HCT116 (cell line): ENCODE measurements around the gene STXBP5L.

Experiments used
- EGR1 ChIP-seq: IDR thresholded peaks from 2 replicates; pipeline ENCODE4 v1.6.1; 2012; ENCODE audit warnings: low read depth
- EZH2phosphoT487 ChIP-seq: fragments of 200-600 bp; IDR thresholded peaks from 2 replicates; pipeline ENCODE4 v1.6.1; 2018; ENCODE audit warnings: antibody characterized with exemption, borderline replicate concordance
- SP1 ChIP-seq: IDR thresholded peaks from 2 replicates; pipeline ENCODE4 v1.6.1; 2012; ENCODE audit warnings: low read depth
- TF ChIP-seq, protein P1 (sequence below): IDR thresholded peaks from 2 replicates; pipeline ENCODE4 v1.6.1; 2011; ENCODE audit warnings: mild to moderate bottlenecking, low read length, moderate library complexity; ENCODE audit not compliant: insufficient replicate concordance; ENCODE audit errors: extremely low read depth

GRCh38 chr3:120875989-120876388 lies 32.0 kb upstream of the STXBP5L start:
- TF ChIP-seq EGR1 (no peak), SP1 (no peak), EZH2phosphoT487 (no peak)
- TF ChIP-seq, protein P1, sequence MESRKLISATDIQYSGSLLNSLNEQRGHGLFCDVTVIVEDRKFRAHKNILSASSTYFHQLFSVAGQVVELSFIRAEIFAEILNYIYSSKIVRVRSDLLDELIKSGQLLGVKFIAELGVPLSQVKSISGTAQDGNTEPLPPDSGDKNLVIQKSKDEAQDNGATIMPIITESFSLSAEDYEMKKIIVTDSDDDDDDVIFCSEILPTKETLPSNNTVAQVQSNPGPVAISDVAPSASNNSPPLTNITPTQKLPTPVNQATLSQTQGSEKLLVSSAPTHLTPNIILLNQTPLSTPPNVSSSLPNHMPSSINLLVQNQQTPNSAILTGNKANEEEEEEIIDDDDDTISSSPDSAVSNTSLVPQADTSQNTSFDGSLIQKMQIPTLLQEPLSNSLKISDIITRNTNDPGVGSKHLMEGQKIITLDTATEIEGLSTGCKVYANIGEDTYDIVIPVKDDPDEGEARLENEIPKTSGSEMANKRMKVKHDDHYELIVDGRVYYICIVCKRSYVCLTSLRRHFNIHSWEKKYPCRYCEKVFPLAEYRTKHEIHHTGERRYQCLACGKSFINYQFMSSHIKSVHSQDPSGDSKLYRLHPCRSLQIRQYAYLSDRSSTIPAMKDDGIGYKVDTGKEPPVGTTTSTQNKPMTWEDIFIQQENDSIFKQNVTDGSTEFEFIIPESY: no peak
